Fibroblast of lung (primary cell): ENCODE data around the gene C1orf198.

Experiments used
- EZH2 ChIP-seq: IDR thresholded peaks from 2 replicates; pipeline ENCODE4 v1.5.1; 2012; ENCODE audit warnings: low read length, control low read depth, mild to moderate bottlenecking; ENCODE audit errors: missing control alignments
- TF ChIP-seq, protein P1 (sequence below), 2 donors: IDR thresholded peaks in 1 of 2; conservative IDR thresholded peaks in 1 of 2; 1 replicate in 1 of 2; 2 replicates in 1 of 2; pipeline ENCODE4 v1.5.1; 2011 to 2012; ENCODE audit warnings: low read length in 2 of 2, control low read depth in 1 of 2, inconsistent platforms in 1 of 2, low read depth in 1 of 2, mild to moderate bottlenecking in 1 of 2

DNA sequence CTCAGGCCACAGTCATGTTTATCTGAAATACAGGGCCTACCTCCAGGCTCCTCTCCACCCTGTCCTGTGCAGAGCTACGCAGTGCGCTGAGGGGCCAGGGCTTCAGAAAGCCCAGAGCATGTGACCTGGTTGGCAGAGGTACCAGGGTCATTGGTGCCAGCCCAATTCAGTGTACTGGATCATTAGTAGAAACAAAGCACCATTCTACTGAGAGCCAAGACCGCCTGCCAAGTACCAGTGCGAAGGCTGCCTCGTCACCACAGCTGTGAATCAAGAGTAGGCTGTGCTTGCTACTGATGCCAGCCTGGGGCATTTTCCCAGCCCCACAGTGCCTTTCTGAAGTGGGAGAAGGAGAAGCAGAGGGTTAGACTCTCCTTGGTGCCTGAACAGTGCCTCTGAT, 61.3 kb downstream of the C1orf198 start:
- TF ChIP-seq, protein P1, sequence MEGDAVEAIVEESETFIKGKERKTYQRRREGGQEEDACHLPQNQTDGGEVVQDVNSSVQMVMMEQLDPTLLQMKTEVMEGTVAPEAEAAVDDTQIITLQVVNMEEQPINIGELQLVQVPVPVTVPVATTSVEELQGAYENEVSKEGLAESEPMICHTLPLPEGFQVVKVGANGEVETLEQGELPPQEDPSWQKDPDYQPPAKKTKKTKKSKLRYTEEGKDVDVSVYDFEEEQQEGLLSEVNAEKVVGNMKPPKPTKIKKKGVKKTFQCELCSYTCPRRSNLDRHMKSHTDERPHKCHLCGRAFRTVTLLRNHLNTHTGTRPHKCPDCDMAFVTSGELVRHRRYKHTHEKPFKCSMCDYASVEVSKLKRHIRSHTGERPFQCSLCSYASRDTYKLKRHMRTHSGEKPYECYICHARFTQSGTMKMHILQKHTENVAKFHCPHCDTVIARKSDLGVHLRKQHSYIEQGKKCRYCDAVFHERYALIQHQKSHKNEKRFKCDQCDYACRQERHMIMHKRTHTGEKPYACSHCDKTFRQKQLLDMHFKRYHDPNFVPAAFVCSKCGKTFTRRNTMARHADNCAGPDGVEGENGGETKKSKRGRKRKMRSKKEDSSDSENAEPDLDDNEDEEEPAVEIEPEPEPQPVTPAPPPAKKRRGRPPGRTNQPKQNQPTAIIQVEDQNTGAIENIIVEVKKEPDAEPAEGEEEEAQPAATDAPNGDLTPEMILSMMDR (conservative IDR thresholded peaks at IDR 0.05 in 1 of 2, IDR thresholded peaks at IDR 0.05 in 1 of 2; ENCODE audit: low read depth in 1 of 2, low read length in 2 of 2), result no peak
- TF ChIP-seq EZH2, result no peak
